ENCODE measurements around the gene ILF3. TPM values are rescaled to one million over a fixed set of nuclear protein-coding genes. Genes with fewer than 3 reads are reported as not detected.

Gene ILF3
- total RNA-seq, 5 donors from 2014 or later (not counting 1 experiment from before 2014, with no cell fraction given): 331 to 490 (median 370) TPM

- CTCF ChIA-PET: no interaction called here
- Histone ChIP-seq H3K36me3 (ENCODE audit: control insufficient read depth in 2 of 2, extremely low read depth in 1 of 2, insufficient read depth in 1 of 2, low read length in 1 of 2) (peaks cover 0 to 17% of the 10 kb centered on the region in 2 donors), H3K4me3 (ENCODE audit: control insufficient read depth in 1 of 2, extremely low read depth in 1 of 2, low read length in 1 of 2) (no peak overlapping the region), H3K27ac (ENCODE audit: low read length) (no peak overlapping the region), H3K4me1 (ENCODE audit: control insufficient read depth in 1 of 2, extremely low read depth in 1 of 2, insufficient read depth in 2 of 2, low read length in 2 of 2) (peaks cover 18 to 84% of the 10 kb centered on the region in 2 experiments), H3K9me3 (no peaks in the 10 kb centered on the region), H3K27me3 (replicated peaks in 1 of 2; ENCODE audit: control insufficient read depth in 2 of 2, extremely low read depth in 1 of 2, insufficient read depth in 2 of 2, low read length in 1 of 2) (no peaks in the 10 kb centered on the region)
- H3K27me3 Mint-ChIP-seq: no peaks in the 10 kb centered on the region
- peaks cover 20% of the 10 kb centered on the region for H3K36me3 Mint-ChIP-seq
- DNase-seq (no peak), ATAC-seq (replicated peaks in 1 of 4) (no peak)
- no peaks in the 10 kb centered on the region for H3K9me3 Mint-ChIP-seq
- H3K27ac Mint-ChIP-seq: no peak overlapping the region
- POLR2A ChIA-PET: no interaction called here
- WGBS (ENCODE audit: insufficient coverage): 93% methylated on average over 3 of the region's 3 CpGs
- peaks cover 71 to 84% (median 78%) of the 10 kb centered on the region in 3 donors for H3K4me1 Mint-ChIP-seq
- peak overlapping the region in 1 of 3 donors; percentile 22 for H3K4me3 Mint-ChIP-seq
These were observed 69.4 kb downstream of the ILF3 start for GRCh38 chr19:10723591-10723990.

GRCh38 chr19:10724573-10725071 lies 70.5 kb downstream of the ILF3 start:
- H3K36me3 ChIP-seq (ENCODE audit: control insufficient read depth in 2 of 2, extremely low read depth in 1 of 2, insufficient read depth in 1 of 2, low read length in 1 of 2): peaks cover 0 to 21% of the 10 kb centered on the region in 2 donors
- no peaks in the 10 kb centered on the region for H3K27me3 ChIP-seq (replicated peaks in 1 of 2; ENCODE audit: control insufficient read depth in 2 of 2, extremely low read depth in 1 of 2, insufficient read depth in 2 of 2, low read length in 1 of 2)
- 98% methylated on average over 11 of the region's 12 CpGs for WGBS (ENCODE audit: insufficient coverage)
- peaks cover 18% of the 10 kb centered on the region for H3K36me3 Mint-ChIP-seq
- peaks cover 11 to 82% of the 10 kb centered on the region in 2 experiments for H3K4me1 ChIP-seq (ENCODE audit: control insufficient read depth in 1 of 2, extremely low read depth in 1 of 2, insufficient read depth in 2 of 2, low read length in 2 of 2)
- ChIA-PET POLR2A (no interaction called here), CTCF (interaction anchor here in 1 of 2 donors (0.6 kb wide), 1 partner anchor 245 kb away, joined by 3 read pairs; no protein-coding TSS in a partner anchor)
- H3K4me1 Mint-ChIP-seq: peaks cover 69 to 83% (median 78%) of the 10 kb centered on the region in 3 donors
- H3K4me3 Mint-ChIP-seq: no peak overlapping the region
- H3K9me3 Mint-ChIP-seq: no peaks in the 10 kb centered on the region
- no peaks in the 10 kb centered on the region for H3K27me3 Mint-ChIP-seq
- DNase-seq (no peak), ATAC-seq (replicated peaks in 1 of 4) (no peak)
- H3K4me3 ChIP-seq (ENCODE audit: control insufficient read depth in 1 of 2, extremely low read depth in 1 of 2, low read length in 1 of 2): no peak overlapping the region
- H3K27ac Mint-ChIP-seq: no peak overlapping the region
- no peaks in the 10 kb centered on the region for H3K9me3 ChIP-seq
- no peak overlapping the region for H3K27ac ChIP-seq (ENCODE audit: low read length)

GRCh38 chr19:10725415-10725814 lies 71.3 kb downstream of the ILF3 start:
- Mint-ChIP-seq H3K9me3 (no peaks in the 10 kb centered on the region), H3K27ac (no peak overlapping the region), H3K36me3 (peaks cover 17% of the 10 kb centered on the region), H3K4me1 (peaks cover 69 to 83% (median 78%) of the 10 kb centered on the region in 3 donors), H3K27me3 (no peaks in the 10 kb centered on the region), H3K4me3 (no peak overlapping the region)
- peaks cover 0 to 23% of the 10 kb centered on the region in 2 donors for H3K36me3 ChIP-seq (ENCODE audit: control insufficient read depth in 2 of 2, extremely low read depth in 1 of 2, insufficient read depth in 1 of 2, low read length in 1 of 2)
- H3K4me1 ChIP-seq (ENCODE audit: control insufficient read depth in 1 of 2, extremely low read depth in 1 of 2, insufficient read depth in 2 of 2, low read length in 2 of 2): peaks cover 12 to 83% of the 10 kb centered on the region in 2 experiments
- H3K27ac ChIP-seq (ENCODE audit: low read length): no peak overlapping the region
- no peak overlapping the region for H3K4me3 ChIP-seq (ENCODE audit: control insufficient read depth in 1 of 2, extremely low read depth in 1 of 2, low read length in 1 of 2)
- no peaks in the 10 kb centered on the region for H3K27me3 ChIP-seq (replicated peaks in 1 of 2; ENCODE audit: control insufficient read depth in 2 of 2, extremely low read depth in 1 of 2, insufficient read depth in 2 of 2, low read length in 1 of 2)
- no peaks in the 10 kb centered on the region for H3K9me3 ChIP-seq
- no peak for ATAC-seq (replicated peaks in 1 of 4)
- CTCF ChIA-PET: no interaction called here
- DNase-seq: no peak
- POLR2A ChIA-PET: no interaction called here
- WGBS (ENCODE audit: insufficient coverage): 76% methylated on average over 3 of the region's 4 CpGs

DNA sequence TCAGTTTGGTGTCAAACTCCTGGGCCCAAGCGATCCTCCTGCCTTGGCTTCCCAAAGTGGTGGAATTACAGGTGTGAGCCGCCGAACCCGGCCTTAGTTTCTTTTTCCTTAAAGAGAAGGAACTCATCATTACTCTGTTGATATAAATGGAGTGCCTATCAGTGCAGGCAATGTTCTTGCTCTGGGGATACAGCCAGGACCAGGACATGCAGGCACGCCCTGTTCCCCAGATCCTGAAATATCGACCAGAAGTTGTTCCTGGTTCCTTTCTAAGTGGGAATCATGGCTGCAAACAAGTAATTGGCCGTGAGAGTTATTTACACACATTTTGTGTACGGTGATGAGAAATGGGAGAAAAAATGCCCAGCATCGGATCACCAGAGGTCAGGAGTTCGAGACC lies 72.1 kb downstream of the ILF3 start:
- DNase-seq (no peak), ATAC-seq (replicated peaks in 1 of 4) (no peak)
- ChIA-PET POLR2A (no interaction called here), CTCF (no interaction called here)
- H3K9me3 Mint-ChIP-seq: no peaks in the 10 kb centered on the region
- 100% methylated on average over 2 of the region's 10 CpGs for WGBS (ENCODE audit: insufficient coverage)
- H3K9me3 ChIP-seq: no peaks in the 10 kb centered on the region
- no peaks in the 10 kb centered on the region for H3K27me3 ChIP-seq (replicated peaks in 1 of 2; ENCODE audit: control insufficient read depth in 2 of 2, extremely low read depth in 1 of 2, insufficient read depth in 2 of 2, low read length in 1 of 2)
- H3K4me1 Mint-ChIP-seq: peaks cover 73 to 83% (median 79%) of the 10 kb centered on the region in 3 donors
- H3K36me3 Mint-ChIP-seq: peaks cover 17% of the 10 kb centered on the region
- peak overlapping the region in 1 of 2 donors; percentile 43 for H3K27ac Mint-ChIP-seq
- H3K4me3 ChIP-seq (ENCODE audit: control insufficient read depth in 1 of 2, extremely low read depth in 1 of 2, low read length in 1 of 2): no peak overlapping the region
- H3K36me3 ChIP-seq (ENCODE audit: control insufficient read depth in 2 of 2, extremely low read depth in 1 of 2, insufficient read depth in 1 of 2, low read length in 1 of 2): peaks cover 0 to 20% of the 10 kb centered on the region in 2 donors
- peaks cover 14 to 83% of the 10 kb centered on the region in 2 experiments for H3K4me1 ChIP-seq (ENCODE audit: control insufficient read depth in 1 of 2, extremely low read depth in 1 of 2, insufficient read depth in 2 of 2, low read length in 2 of 2)
- H3K27me3 Mint-ChIP-seq: no peaks in the 10 kb centered on the region
- no peak overlapping the region for H3K27ac ChIP-seq (ENCODE audit: low read length)
- H3K4me3 Mint-ChIP-seq: no peak overlapping the region

GRCh38 chr19:10727685-10728201 lies 73.6 kb downstream of the ILF3 start:
- H3K4me1 ChIP-seq (ENCODE audit: control insufficient read depth in 1 of 2, extremely low read depth in 1 of 2, insufficient read depth in 2 of 2, low read length in 2 of 2): peaks cover 14 to 83% of the 10 kb centered on the region in 2 experiments
- no peak for DNase-seq
- no peaks in the 10 kb centered on the region for H3K9me3 Mint-ChIP-seq
- H3K36me3 Mint-ChIP-seq: peaks cover 17% of the 10 kb centered on the region
- peaks cover 75 to 79% (median 77%) of the 10 kb centered on the region in 3 donors for H3K4me1 Mint-ChIP-seq
- H3K27ac Mint-ChIP-seq: peak overlapping the region; percentile 53 to 75
- H3K27me3 ChIP-seq (replicated peaks in 1 of 2; ENCODE audit: control insufficient read depth in 2 of 2, extremely low read depth in 1 of 2, insufficient read depth in 2 of 2, low read length in 1 of 2): no peaks in the 10 kb centered on the region
- ATAC-seq (replicated peaks in 1 of 4): no peak
- no peak overlapping the region for H3K4me3 ChIP-seq (ENCODE audit: control insufficient read depth in 1 of 2, extremely low read depth in 1 of 2, low read length in 1 of 2)
- POLR2A ChIA-PET: interaction anchor here (0.5 kb wide), 2 partner anchors 23 to 51 kb away, joined by 5 to 8 read pairs; no protein-coding TSS in a partner anchor
- no peaks in the 10 kb centered on the region for H3K27me3 Mint-ChIP-seq
- 87% methylated on average over 12 of the region's 14 CpGs for WGBS (ENCODE audit: insufficient coverage)
- peaks cover 0 to 18% of the 10 kb centered on the region in 2 donors for H3K36me3 ChIP-seq (ENCODE audit: control insufficient read depth in 2 of 2, extremely low read depth in 1 of 2, insufficient read depth in 1 of 2, low read length in 1 of 2)
- CTCF ChIA-PET: interaction anchor here in 1 of 2 donors (1.5 kb wide), 1 partner anchor 11 kb away, joined by 7 read pairs; the partner anchor contains the start of gene DNM2
- H3K9me3 ChIP-seq: no peaks in the 10 kb centered on the region
- H3K27ac ChIP-seq (ENCODE audit: low read length): no peak overlapping the region
- peak overlapping the region in 1 of 3 donors; percentile 34 for H3K4me3 Mint-ChIP-seq

GRCh38 chr19:10729411-10729810 lies 75.3 kb downstream of the ILF3 start:
- DNase-seq (no peak), ATAC-seq (replicated peaks in 1 of 4) (no peak)
- no peaks in the 10 kb centered on the region for H3K9me3 Mint-ChIP-seq
- Histone ChIP-seq H3K4me1 (ENCODE audit: control insufficient read depth in 1 of 2, extremely low read depth in 1 of 2, insufficient read depth in 2 of 2, low read length in 2 of 2) (peaks cover 14 to 79% of the 10 kb centered on the region in 2 experiments), H3K27ac (ENCODE audit: low read length) (peak overlapping the region; percentile 18), H3K9me3 (no peaks in the 10 kb centered on the region), H3K27me3 (replicated peaks in 1 of 2; ENCODE audit: control insufficient read depth in 2 of 2, extremely low read depth in 1 of 2, insufficient read depth in 2 of 2, low read length in 1 of 2) (no peaks in the 10 kb centered on the region), H3K36me3 (ENCODE audit: control insufficient read depth in 2 of 2, extremely low read depth in 1 of 2, insufficient read depth in 1 of 2, low read length in 1 of 2) (peaks cover 0 to 9% of the 10 kb centered on the region in 2 donors), H3K4me3 (ENCODE audit: control insufficient read depth in 1 of 2, extremely low read depth in 1 of 2, low read length in 1 of 2) (no peak overlapping the region)
- peaks cover 61 to 71% (median 67%) of the 10 kb centered on the region in 3 donors for H3K4me1 Mint-ChIP-seq
- H3K27me3 Mint-ChIP-seq: no peaks in the 10 kb centered on the region
- peaks cover 17% of the 10 kb centered on the region for H3K36me3 Mint-ChIP-seq
- H3K27ac Mint-ChIP-seq: peak overlapping the region; percentile 93 to 97
- 98% methylated on average over 13 of the region's 14 CpGs for WGBS (ENCODE audit: insufficient coverage)
- H3K4me3 Mint-ChIP-seq: no peak overlapping the region
- ChIA-PET POLR2A (interaction anchor here (0.6 to 0.7 kb wide), 2 partner anchors 31 to 89 kb away, joined by 3 to 4 read pairs; no protein-coding TSS in a partner anchor), CTCF (no interaction called here)
